GM21786 (cell line): Measurements from ENCODE around the gene RABEP2.

Source experiments
- ATAC-seq: cut with Tn5 transposase; IDR thresholded peaks from one replicate; pipeline ENCODE4 v1.9.1; 2021; ENCODE audit not compliant: unreplicated experiment

Gene RABEP2

DNA sequence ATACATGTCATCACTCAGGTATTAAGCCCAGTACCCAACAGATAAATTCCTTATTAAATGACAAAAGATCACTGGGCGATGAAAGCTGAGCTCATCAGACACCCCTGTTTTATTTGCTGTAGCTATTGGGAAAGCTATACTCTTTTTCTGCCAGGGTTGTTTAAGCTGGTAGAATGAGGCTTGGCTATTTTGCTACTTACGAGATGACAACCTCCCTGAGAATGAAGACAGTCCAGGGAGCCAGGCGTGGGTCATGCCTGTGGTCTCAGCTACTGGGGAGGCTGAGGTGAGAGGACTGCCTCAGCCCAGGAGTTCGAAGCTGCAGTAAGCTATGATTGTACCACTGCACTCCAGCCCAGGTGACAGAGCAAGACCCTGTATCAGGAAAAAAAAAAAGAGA is 65.7 kb downstream of the RABEP2 start:
- no peak for ATAC-seq

DNA sequence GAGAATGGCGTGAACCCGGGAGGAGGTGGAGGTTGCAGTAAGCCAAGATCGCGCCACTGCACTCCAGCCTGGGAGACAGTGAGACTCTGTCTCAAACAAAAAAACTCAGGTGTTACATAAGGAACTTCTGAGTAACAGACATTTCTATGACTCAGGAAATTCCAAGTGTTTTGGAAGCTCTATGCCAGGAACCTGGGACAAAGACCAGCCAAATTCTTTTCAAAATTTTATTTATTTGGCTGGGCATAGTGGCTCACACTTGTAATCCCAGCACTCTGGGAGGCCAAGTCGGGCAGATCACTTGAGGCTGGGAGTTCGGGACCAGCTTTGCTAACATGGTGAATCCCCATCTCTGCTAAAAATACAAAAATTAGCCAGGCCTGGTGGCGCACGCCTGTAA is 66.6 kb downstream of the RABEP2 start:
- ATAC-seq, result no peak
